ENCODE measurements around the gene ACTL10.

The ACTL10 gene

DNA sequence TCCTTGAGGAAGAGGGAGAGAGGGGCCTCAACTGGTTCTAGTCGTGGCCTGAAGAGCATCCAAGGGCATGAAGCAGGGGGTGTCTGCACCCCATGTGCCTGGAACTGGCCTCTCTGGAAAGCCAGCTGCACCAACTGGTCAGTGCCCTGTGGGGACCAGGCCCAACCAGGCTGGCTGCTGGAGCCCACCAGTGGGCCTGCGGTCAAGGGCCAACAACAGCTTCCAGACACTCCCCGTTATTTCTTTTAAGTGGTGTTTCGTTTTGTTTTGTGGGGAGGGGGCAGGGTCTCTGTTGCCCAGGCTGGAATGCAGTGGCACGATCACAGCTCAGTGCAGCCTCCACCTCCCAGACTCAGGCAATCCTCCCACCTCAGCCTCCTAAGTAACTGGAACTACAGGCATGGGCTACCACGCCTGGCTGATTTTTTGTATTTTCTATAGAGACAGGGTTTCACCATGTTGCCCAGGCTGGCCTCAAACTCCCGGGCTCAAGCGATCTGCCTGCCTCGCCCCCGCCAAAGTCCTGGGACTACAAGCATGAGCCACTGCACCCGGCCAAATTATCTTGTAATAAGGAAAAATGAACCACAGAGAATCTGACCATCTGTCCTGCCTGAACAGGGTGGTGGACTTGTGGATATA is 16.5 kb upstream of the ACTL10 start:
- DNase-seq = no peak

- DNase-seq = no peak
Observed at GRCh38 chr20:33650753-33651561, 15.8 kb upstream of the ACTL10 start.

DNA sequence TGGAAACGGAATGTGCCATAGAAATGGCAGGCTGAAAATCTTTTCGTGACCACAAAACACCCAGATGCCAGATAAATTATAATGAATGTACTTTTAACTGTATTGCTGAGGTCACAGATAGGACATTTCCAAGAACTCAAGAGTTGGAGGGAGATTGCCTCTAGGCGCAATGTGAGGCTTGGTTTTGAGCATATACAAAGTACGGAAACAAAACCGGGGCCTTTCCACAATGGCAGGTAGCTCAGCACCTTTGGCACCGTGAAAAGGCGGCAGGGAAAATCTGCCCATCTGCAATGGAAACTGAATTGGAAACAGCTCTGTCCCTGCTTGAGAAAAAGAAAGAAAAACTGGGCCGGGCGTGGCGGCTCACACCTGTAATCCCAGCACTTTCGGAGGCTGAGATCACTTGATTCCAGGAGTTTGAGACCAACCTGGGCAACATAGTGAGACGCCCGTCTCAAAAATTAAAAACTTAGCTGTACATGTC is 15.1 kb upstream of the ACTL10 start:
- DNase-seq = no peak

GRCh38 chr20:33653218-33653899 is 13.4 kb upstream of the ACTL10 start:
- peak; percentile 27 to 40 (median 28) for DNase-seq

- DNase-seq = no peak
Observed at GRCh38 chr20:33653900-33654596, 12.7 kb upstream of the ACTL10 start.

DNA sequence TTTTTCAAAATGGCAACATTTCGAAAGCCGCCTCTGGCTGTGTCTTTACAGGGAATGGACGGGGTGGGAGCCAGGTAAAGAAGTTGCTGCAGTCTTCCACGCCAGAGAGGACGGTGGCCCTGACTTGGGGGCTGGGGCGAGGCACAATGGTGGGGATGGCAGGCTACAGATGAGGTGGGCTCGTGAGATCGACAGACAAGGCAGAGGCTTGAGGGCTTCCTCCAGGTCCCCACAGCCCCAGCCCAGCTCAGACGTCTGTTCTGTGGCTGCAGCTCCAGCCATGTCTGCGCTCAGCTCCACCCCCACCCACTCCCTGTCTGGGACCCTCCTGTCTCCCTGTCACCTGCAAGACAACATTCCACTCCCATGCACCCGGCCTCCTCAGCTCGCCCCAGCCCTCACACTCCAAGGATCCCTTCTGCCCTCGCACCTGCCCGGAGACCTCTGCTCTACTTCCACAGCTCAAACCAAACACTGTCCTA is 12.0 kb upstream of the ACTL10 start:
- no peak for DNase-seq

DNA sequence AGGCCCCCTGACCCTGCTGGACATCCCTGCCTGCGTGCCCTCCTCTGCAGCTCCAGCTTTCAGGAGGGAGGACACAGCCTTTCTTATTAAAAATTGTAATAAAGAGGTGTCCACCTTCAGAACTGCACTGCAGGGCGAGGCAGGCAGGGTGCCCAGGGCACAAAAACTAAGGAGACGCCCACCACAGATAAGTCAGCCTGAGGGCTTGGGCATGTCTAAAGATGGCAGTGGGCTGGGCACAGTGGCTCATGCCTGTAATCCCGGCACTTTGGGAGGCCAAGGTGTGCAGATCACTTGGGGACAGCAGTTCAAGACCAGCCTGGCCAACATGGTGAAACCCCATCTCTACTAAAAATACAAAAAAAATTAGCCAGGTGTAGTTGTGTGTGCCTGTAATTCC is 11.6 kb upstream of the ACTL10 start:
- DNase-seq = no peak

- no peak for DNase-seq
Observed at GRCh38 chr20:33656010-33656782, 10.5 kb upstream of the ACTL10 start.

GRCh38 chr20:33656783-33657703 is 9.7 kb upstream of the ACTL10 start:
- no peak for DNase-seq

- no peak for DNase-seq
Observed at GRCh38 chr20:33657704-33658095, 9.0 kb upstream of the ACTL10 start.

DNA sequence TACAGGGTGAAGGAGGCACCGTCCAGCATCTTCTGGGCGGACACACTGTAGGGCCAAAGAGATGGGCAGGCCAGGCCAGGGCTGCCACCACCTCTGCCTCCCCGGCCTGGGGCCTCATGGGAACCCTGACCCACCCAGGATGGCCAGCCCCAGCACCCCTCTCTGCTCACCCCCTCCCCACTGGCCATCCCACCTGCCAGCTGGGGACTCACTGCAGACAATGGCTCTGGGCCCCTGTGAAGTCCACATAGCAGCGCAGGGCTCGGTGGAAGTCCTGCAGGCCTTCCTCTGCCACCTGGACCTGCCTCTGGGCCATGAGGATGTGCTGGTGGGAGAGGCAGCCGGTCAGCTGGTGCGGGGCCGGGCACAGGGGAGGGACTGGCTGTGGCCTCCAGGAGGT is 8.2 kb upstream of the ACTL10 start:
- no peak for DNase-seq

DNA sequence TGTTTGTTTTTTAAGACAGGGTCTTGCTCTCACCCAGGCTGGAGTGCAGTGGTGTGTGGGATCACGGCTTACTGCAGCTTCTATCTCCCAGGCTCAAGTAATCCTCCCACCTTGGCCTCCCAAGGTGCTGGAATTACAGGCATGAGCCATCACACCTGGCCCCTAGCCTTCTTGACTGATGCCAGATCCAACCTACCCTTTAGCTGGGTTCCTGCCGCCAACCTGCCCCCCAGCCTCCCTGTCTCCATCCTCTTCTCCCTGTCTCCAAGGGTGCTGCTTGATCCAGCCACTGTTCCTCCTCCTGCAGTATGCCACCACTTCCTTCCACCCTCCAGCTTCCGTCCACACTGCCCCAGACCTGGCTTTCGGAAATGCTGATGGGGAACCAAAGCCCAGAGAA is 7.8 kb upstream of the ACTL10 start:
- no peak for DNase-seq

GRCh38 chr20:33659341-33660034 is 7.3 kb upstream of the ACTL10 start:
- no peak for DNase-seq

- DNase-seq = no peak
Observed at GRCh38 chr20:33660035-33660684, 6.6 kb upstream of the ACTL10 start.

- DNase-seq = no peak
Observed at GRCh38 chr20:33660685-33661058, 6.1 kb upstream of the ACTL10 start.

DNA sequence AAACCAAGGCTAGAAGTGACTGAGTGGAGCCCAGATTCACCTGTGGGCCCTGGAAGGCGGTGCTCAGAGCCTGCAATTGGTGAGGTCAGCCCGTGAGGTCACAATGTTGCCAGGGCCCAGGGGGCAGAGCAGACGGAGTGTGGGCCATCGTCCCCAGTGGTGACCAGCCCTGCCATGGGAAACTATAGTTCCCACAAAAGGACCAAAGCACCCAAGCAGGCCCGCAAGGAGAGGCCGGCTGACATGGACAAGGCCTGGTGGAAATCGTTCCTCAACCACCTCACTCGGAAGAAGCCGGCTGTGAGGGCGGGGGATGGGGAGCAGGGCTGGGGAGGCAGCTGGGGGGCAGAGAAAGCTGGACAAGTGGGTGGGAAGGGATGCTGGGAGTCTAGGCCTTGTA is 4.6 kb upstream of the ACTL10 start, which contains the start of gene C20orf144:
TSS of gene C20orf144 (plus strand) at position 156 of the 400 bp plus-strand sequence. CDS start at position 175, 19 bp downstream.
- no peak for DNase-seq

- peak; percentile 81 to 93 (median 87) for DNase-seq
Observed at GRCh38 chr20:33663161-33664084, 3.3 kb upstream of the ACTL10 start.

GRCh38 chr20:33664085-33664761 is 2.5 kb upstream of the ACTL10 start:
- DNase-seq = no peak

Data from suppressor macrophage treated with lipopolysaccharide for 1 hour (primary cell).